ENCODE data around the gene TTC12.

GRCh38 chr11:113269636-113270035 lies 44.7 kb upstream of the TTC12 start:
- TF ChIP-seq PREB (CRISPR knock-in tag; IDR thresholded peaks at IDR 0.05) (no peak), PATZ1 (CRISPR knock-in tag; IDR thresholded peaks at IDR 0.05; ENCODE audit: borderline replicate concordance) (no peak), ZNF384 (IDR thresholded peaks at IDR 0.05; ENCODE audit: low read depth, low read length) (no peak), SPI1 (IDR thresholded peaks at IDR 0.05; ENCODE audit: borderline replicate concordance, low read depth, low read length) (peak; percentile 51; the same call in 1 of the 2 replicates), CHD4 (IDR thresholded peaks at IDR 0.05; ENCODE audit: insufficient read depth, insufficient replicate concordance, low read depth, low read length, poor library complexity, severe bottlenecking) (no peak), PCBP2 (IDR thresholded peaks at IDR 0.05; ENCODE audit: low read depth, low read length, poor library complexity, severe bottlenecking) (no peak), ATF6 (CRISPR knock-in tag; IDR thresholded peaks at IDR 0.05) (no peak), TAF1 (IDR thresholded peaks at IDR 0.05; ENCODE audit: control insufficient read depth, extremely low read depth, insufficient read depth, low read length, severe bottlenecking) (no peak), REST (IDR thresholded peaks at IDR 0.05; ENCODE audit: borderline replicate concordance) (no peak), REST (CRISPR knock-in tag; IDR thresholded peaks at IDR 0.05; ENCODE audit: low read depth) (no peak), BRF2 (IDR thresholded peaks at IDR 0.05; ENCODE audit: borderline replicate concordance, insufficient read depth, insufficient read length) (no peak), CTCF (IDR thresholded peaks at IDR 0.05 in 2 of 3, conservative IDR thresholded peaks at IDR 0.05 in 1 of 3; ENCODE audit: insufficient read depth in 2 of 3, low read depth in 1 of 3, low read length in 3 of 3) (no peak)
